GM18861 (cell line): ENCODE measurements around the gene PRKCB.

Experiments
- ATAC-seq: cut with Tn5 transposase; IDR thresholded peaks from one replicate; pipeline ENCODE4 v1.9.1; 2021; ENCODE audit not compliant: unreplicated experiment

PRKCB gene

DNA sequence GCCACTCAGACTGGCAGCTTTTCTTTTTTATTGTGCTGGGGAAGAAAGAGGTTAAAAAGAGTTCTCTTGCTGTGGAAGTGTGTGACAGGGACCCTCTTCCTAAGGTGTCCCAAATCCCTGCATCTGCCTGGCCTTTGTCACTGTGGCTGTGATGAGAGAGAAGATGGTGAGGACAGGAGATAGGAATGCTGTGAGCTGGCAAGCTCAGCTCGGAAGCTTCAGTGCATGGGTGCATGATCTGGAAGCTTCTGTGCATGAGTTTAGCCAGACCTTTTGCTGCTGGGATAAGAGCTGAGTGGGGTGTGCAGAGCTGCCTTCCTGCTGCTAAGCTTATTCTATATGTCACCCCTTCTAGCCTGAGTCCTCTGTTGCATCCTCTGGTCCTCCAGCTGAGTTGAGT is 317.0 kb downstream of the PRKCB start:
- ATAC-seq, result no peak

DNA sequence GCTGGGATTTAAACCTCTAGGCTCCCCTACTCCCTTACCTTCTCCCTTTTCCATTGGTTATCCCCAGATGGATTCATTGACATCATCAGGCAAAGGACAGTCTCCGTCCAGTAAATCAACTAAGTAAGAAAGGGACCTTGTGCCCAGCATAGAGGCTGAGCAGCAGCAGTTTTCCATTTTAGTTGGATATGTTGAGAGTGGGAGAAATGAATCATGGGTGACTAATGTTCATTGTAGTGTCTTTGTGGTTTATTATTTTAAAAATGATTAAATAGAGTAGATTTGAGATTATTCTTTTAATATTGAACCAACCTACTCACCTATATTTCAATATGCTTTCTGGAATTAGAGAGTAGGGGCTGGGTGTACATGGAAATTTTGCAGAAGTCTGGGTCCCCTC is 321.0 kb downstream of the PRKCB start:
- ATAC-seq, result no peak

- ATAC-seq, result no peak
Measured at GRCh38 chr16:24163935-24164334, 328.2 kb downstream of the PRKCB start.

DNA sequence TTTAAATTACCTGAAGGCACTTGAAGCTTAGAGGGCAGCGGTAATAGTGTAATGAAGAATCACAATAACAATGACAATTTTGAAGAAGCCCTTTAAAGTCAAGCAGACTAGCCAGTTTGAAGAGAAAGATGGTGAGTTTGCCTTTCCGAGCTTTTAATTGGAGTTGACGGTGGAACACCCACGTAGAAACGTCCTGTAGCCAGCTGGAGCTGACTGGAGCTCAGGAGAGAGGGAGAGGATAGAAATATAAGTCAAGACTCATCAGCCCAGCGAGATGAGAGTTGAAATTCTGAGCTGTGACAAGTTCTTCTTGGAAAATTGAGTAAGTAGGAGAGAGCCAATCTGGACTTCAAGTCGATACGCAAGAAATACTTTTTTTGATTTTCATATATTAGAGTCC is 328.6 kb downstream of the PRKCB start:
- no peak for ATAC-seq

- no peak for ATAC-seq
Measured at GRCh38 chr16:24165273-24165672, 329.5 kb downstream of the PRKCB start.

- ATAC-seq, result no peak
Measured at GRCh38 chr16:24166661-24167528, 331.1 kb downstream of the PRKCB start.

DNA sequence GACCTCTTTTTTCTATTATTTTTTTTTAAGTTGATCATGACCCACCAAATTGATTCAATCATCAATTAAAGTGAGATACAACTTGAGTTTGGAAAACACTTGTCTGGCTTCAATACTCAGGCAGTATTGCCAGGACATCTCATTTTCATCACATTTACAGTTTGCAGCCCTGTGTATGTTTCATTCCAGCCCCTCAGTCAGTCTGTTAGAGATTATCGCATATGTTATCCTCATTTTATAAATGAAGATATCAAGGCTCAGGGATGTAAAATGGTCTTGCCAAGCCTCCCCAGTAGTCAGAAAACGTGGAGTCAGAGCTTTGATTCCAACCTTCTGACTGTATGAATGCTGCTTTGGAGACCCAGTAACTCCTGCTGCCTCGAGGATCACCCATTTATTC is 333.1 kb downstream of the PRKCB start:
- ATAC-seq, result no peak

GRCh38 chr16:24170407-24170806 is 334.6 kb downstream of the PRKCB start:
- no peak for ATAC-seq

DNA sequence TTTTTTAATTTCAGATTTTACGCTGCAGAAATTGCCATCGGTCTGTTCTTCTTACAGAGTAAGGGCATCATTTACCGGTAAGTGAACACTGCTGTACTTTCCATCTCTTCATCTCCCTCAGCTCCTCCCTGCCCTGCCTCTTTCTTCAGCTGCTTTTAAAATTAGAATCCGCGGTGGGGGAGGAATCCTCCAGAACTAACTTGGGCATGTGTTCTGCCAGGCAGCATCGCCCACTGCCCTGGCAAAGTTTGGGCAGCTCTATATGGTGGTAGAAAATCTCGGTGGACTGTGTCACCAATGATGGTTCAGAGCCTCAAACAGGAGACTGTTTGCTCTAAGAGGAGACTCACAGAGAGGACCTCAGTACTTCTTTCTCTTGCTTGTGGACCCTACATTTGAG is 338.7 kb downstream of the PRKCB start:
- ATAC-seq, result no peak

DNA sequence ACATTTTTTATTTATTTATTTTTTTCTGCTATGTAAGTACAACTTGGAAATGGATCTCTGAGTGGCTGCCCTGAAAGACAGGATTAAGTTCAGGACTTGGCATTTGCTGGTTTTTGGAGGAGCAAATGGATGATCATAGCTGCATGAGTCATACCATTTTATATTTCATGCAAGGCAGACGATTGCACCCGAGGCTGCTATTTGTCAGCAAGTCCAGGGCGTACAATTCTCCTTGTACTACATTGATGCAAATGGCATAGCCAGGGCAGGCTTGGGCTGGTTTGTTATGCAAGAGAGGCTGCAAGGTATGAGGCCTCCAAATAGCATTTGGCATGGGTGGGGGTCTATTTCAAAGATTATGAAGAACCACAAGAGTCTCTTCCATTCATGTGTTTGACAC is 339.2 kb downstream of the PRKCB start:
- no peak for ATAC-seq

DNA sequence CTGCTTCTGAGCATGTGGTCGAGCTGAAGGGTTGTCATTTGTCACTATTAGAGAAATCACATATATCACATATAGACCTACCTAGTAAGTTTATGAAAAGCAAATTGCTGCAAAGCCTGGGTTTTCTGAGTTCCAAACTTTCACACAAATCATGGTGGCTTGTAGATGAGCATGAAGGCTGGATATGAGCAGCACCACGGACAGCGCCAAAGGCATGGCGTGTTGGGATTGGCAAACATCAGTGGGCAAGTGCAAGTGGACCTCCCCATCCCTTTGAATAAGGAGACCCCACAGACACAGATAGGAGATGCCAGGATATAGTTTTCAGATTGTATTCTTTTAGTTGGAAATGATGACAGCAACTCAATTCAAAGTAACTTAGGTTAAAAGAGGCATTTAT is 342.7 kb downstream of the PRKCB start:
- ATAC-seq, result no peak

DNA sequence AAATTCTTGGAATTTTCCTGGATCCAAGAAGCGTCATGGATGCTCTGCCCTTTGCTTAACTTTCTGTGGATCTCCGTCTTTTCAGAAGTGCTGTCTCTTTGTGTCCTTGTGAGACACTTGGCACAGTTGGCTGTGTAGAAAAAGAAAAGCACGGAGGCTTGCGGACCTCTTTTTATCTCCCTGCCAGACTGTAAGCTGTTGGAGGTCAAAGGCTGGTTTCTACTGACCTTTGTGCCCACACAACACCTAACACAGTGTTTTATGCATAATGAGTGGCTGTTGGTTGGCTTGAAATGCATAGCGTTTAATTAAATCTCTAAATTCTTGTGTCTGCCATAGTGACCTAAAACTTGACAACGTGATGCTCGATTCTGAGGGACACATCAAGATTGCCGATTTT is 344.7 kb downstream of the PRKCB start:
- no peak for ATAC-seq

DNA sequence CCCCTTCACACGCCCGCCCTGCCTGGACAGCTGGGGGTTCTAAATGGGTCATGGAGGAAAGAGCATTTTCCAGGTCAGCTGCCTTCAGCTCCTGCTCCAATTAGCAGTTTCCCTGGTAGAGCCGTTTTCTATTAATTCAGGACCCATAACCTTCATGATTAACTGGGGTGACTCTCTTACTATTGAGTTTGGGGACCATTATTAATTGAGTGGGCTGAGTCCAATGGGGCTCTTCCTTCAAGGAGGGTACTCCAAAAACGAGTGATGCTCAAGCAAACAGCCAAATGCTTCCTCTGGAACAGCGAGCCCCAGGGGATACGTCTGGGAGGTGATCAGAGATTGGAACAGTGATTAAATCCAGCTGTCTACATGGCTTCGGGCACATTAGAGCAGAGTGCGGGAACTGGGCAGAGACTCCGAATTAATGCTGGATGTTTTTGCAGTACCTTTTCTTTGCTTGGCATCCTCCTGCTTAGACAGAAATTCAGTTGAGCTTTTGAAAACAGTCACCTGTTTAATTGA is 352.3 kb downstream of the PRKCB start:
- ATAC-seq, result no peak

- no peak for ATAC-seq
Measured at GRCh38 chr16:24188751-24189318, 353.1 kb downstream of the PRKCB start.

DNA sequence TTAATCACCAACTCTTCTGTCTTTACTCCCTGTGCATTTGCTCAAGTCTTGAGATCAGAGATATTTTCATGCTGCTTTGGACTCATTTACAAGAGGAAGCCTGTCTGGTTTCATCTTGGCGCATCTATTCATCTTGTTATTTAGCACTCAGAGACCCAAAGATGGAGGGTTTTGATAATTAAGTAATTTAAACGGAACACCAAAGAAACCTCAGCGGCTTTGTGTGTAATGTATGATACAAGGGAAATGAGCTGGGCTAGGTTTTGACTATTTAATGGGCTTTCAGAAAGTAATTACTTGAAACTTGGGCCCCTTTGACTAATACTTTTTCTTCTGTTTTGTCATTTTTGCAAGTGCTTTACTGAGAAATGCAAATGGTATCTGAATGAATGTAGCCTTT is 354.2 kb downstream of the PRKCB start:
- ATAC-seq, result no peak

DNA sequence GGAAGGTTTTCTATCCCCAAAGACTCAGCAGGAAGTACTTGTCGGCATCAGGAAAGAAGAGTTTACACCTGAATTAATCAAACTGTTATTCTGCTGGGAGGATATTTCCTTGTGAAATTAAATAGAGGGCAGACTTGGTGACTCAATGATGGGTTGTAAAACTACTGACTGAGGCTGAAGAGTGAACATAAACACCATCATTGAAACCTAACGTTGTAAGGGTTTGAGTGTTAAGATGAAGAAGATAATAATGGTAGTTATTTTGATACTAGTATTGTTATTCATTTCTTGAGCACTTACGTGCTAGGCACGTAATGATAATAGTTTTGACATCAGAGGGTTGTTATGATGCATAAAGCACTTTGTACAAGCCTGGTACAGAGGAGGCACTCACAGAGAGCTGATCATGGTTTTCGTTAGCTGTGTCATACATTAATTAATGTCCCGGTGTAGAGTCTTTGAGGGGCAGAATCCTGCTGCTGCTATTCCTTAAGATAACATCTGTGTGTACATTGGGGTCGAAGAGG is 356.2 kb downstream of the PRKCB start:
- ATAC-seq, result no peak

DNA sequence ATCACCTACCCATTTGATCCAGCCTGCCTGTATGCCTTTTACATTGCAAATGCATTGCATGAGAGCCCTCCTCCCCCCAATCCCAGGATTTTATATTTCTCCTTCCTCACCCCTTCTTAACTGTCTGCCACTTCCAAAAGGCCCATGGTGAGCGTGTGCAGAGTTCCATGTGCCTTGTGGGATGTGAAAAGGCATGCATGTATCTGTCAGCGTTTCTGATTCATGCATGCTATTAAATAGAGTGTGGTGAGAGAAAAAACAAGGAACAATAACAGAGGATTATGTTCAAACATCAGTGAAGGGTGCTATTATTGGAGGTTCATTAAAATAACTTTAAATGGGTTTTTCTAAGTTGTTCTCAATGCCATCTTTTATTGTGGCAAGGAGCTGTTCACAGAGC is 359.4 kb downstream of the PRKCB start:
- no peak for ATAC-seq

GRCh38 chr16:24198807-24199533 is 363.2 kb downstream of the PRKCB start:
- ATAC-seq, result no peak

DNA sequence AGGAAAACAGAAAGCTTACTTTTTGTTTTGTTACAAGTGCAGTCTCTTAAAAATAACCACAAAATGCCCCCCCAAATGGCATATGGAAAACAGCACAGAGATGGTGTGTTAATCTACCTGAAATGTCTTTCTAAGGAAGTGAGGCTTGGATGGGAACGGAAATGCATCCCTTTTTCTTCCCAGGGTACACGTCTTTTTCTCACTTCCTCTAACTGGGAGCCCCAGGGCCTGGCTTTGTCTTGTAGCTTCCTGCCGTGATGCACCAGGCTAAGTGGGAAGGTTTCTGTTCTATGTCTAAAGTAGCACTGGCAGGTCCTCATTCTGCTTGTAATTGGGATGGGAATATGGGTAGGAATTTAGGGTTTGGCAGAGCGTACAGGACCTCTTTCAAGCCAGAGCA is 367.9 kb downstream of the PRKCB start:
- no peak for ATAC-seq

- no peak for ATAC-seq
Measured at GRCh38 chr16:24204150-24204665, 368.4 kb downstream of the PRKCB start.

- ATAC-seq, result no peak
Measured at GRCh38 chr16:24206926-24207325, 371.1 kb downstream of the PRKCB start.
